Muscle layer of duodenum (tissue), 2 donors: ENCODE measurements around the gene BRI3.

ENCODE experiments used
- H3K27ac ChIP-seq: one replicate; pipeline ENCODE4 v1.7.0; 2013; ENCODE audit warnings: mild to moderate bottlenecking, low read length
- H3K27me3 ChIP-seq: one replicate; pipeline ENCODE4 v1.7.0; 2013; ENCODE audit warnings: low read depth, mild to moderate bottlenecking, control low read depth, low read length
- H3K36me3 ChIP-seq, 2 donors: one replicate each; pipeline ENCODE4 v1.7.0; 2013; ENCODE audit warnings: low read length in 2 of 2, control low read depth in 1 of 2, mild to moderate bottlenecking in 1 of 2; ENCODE audit not compliant: insufficient read depth in 2 of 2, control insufficient read depth in 1 of 2
- H3K4me1 ChIP-seq, 2 donors: one replicate each; pipeline ENCODE4 v1.7.0; 2013; ENCODE audit warnings: low read length in 2 of 2, mild to moderate bottlenecking in 2 of 2, control low read depth in 1 of 2, moderate library complexity in 1 of 2; ENCODE audit not compliant: insufficient read depth in 2 of 2, control insufficient read depth in 1 of 2
- H3K4me3 ChIP-seq, 2 donors: one replicate each; pipeline ENCODE4 v1.7.0; 2013; ENCODE audit warnings: low read length in 2 of 2, low read depth in 1 of 2, mild to moderate bottlenecking in 1 of 2
- H3K9me3 ChIP-seq, 2 donors: one replicate each; pipeline ENCODE4 v1.7.0; 2013; ENCODE audit warnings: low read length in 2 of 2, control low read depth in 1 of 2, mild to moderate bottlenecking in 1 of 2; ENCODE audit not compliant: control insufficient read depth in 1 of 2
- donor health status: healthy.

Gene BRI3

DNA sequence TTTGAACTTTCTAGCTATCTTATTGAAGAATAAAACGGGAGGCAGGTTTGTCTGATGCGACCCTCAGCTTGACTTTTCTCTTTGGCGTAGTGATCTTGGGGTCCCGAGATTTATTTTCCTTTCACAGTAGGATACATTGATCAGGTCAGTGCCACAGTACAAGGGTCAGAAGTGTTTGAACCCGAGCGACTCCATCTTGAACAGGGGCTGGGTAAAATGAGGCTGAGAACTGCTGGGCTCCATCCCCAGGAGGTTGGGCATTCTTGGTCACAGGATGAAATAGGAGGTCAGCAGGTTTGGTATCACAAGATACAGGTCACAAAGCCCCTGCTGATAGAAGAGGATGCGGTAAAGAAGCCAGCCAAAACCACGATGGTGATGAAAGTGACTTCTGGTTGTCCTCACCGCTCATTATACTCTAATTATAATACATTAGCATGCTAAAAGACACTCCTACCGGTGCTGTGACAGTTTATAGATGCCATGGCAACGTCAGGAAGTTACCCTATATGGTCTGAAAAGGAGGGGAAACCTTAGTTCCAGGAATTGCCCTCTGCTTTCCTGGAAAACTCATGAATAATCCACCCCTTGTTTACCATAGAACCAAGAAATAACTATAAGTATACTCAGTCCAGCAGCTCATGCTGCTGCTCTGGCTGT is 26.4 kb upstream of the BRI3 start:
- H3K9me3 ChIP-seq: no peaks in the 10 kb centered on the region
- H3K4me1 ChIP-seq: peaks cover 11 to 28% of the 10 kb centered on the region in 2 donors
- H3K27ac ChIP-seq: no peak overlapping the region
- H3K4me3 ChIP-seq: no peak overlapping the region
- H3K27me3 ChIP-seq: no peaks in the 10 kb centered on the region
- H3K36me3 ChIP-seq: peaks cover 0 to 13% of the 10 kb centered on the region in 2 donors

DNA sequence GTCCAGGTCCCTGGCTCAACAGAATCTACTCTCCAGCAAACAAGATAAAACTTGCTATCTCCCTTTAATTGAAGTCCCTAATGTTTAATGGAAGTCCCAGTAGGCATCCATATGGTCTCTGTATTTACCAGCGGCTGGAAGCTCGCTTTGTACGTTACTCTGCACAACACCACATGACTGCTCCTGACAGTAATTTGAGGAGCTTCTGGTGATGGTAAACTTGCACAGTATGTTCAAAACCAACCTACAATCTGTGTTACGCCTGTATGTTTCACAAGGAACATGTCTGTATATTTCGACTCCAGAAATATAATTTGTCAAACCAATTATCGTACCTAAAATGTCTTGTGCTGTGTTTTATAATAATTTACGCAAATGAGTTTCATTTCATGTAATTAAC is 25.1 kb upstream of the BRI3 start:
- Histone ChIP-seq H3K4me3 (no peak overlapping the region), H3K27ac (no peak overlapping the region), H3K36me3 (peaks cover 10 to 13% of the 10 kb centered on the region in 2 donors), H3K9me3 (no peaks in the 10 kb centered on the region), H3K4me1 (peaks cover 2 to 16% of the 10 kb centered on the region in 2 donors), H3K27me3 (no peaks in the 10 kb centered on the region)

DNA sequence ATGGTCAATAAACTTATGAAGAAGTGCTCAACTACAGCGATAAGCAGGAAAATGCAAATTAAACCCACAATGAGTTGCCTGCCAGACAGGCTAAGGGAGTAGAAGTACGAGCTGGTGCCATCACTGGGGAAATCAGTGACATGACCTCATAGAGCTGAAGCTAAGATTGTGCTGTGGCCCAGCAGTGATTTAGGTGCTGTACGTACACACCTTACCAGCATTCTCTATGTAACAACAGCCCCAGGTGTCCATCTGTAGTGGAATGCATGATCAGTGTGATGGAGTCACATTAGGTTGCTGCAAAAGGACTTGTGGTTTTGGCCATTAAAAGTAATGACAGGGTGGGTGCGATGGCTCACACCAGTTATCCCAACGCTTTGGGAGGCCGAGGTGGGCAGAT is 23.8 kb upstream of the BRI3 start:
- peaks cover 0 to 10% of the 10 kb centered on the region in 2 donors for H3K4me1 ChIP-seq
- peaks cover 10 to 13% of the 10 kb centered on the region in 2 donors for H3K36me3 ChIP-seq
- H3K9me3 ChIP-seq: no peaks in the 10 kb centered on the region
- H3K27ac ChIP-seq: no peak overlapping the region
- no peak overlapping the region for H3K4me3 ChIP-seq
- no peaks in the 10 kb centered on the region for H3K27me3 ChIP-seq

DNA sequence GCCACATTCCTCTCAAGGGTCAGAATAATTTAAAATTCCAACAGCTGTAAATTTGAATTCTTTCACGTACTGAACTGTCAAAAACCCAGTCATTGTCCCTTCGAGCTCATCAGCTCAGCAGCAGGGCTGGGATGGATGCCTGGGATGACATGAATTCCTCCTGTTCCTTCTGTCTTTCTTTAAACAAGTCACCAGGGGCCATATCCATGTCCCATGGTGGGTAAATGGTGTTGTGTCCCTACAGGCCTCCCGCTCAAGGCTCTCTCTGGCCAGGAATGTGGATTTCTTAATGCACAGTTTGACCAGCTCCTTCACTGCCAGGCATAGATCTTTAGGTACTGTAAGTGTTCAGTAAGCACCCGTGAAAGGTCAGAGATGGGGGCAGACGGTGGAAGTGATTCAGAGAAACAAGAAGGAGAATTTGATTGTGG is 15.6 kb upstream of the BRI3 start:
- no peak overlapping the region for H3K27ac ChIP-seq

DNA sequence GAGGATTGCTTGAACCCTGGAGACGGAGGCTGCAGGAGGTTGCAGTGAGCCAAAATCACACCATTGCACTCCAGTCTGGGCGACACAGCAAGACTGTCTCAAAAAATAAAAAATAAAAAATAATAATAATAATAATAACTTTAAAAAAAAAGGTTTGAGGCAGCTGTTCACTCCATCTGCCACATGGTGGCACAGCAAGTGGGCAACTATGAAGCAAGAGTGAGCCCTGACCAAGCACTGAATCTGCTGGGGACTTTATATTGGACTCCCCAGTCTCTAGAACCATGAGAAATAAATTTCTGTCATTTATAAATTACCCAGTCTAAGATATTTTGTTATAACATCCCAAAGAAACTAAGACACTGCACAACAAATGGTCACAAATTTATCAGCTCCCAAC is 14.6 kb upstream of the BRI3 start:
- Histone ChIP-seq H3K27ac (no peak overlapping the region), H3K4me3 (no peak overlapping the region), H3K27me3 (no peaks in the 10 kb centered on the region), H3K4me1 (no peaks in the 10 kb centered on the region), H3K36me3 (no peaks in the 10 kb centered on the region), H3K9me3 (no peaks in the 10 kb centered on the region)

More for the DNA sequence above, 15.6 kb upstream of the BRI3 start:
- no peaks in the 10 kb centered on the region for H3K27me3 ChIP-seq
- no peak overlapping the region for H3K4me3 ChIP-seq
- H3K4me1 ChIP-seq: no peaks in the 10 kb centered on the region
- H3K9me3 ChIP-seq: no peaks in the 10 kb centered on the region
- peaks cover 0 to 5% of the 10 kb centered on the region in 2 donors for H3K36me3 ChIP-seq

DNA sequence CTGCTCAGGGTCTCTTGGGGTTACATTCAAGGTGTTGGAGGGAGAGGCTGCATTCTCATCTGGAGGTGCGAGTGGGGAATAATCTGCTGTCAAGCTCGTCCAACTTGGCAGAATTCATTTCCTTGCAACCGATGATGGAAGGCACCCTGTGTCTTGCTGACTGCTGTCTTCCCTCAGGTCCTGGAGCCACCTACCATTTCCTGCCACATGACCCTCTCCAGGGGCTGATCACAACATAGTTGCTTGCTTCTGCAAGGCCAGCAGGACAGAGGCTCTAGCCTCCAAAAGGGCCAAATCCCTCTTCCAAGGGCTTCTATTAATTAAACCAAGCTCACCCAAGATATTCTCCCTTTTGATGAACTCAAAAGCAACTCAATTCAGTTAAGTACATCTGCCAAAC is 14.2 kb upstream of the BRI3 start:
- H3K27ac ChIP-seq: no peak overlapping the region
- H3K36me3 ChIP-seq: no peaks in the 10 kb centered on the region
- H3K4me3 ChIP-seq: no peak overlapping the region
- no peaks in the 10 kb centered on the region for H3K27me3 ChIP-seq
- no peaks in the 10 kb centered on the region for H3K4me1 ChIP-seq
- no peaks in the 10 kb centered on the region for H3K9me3 ChIP-seq

DNA sequence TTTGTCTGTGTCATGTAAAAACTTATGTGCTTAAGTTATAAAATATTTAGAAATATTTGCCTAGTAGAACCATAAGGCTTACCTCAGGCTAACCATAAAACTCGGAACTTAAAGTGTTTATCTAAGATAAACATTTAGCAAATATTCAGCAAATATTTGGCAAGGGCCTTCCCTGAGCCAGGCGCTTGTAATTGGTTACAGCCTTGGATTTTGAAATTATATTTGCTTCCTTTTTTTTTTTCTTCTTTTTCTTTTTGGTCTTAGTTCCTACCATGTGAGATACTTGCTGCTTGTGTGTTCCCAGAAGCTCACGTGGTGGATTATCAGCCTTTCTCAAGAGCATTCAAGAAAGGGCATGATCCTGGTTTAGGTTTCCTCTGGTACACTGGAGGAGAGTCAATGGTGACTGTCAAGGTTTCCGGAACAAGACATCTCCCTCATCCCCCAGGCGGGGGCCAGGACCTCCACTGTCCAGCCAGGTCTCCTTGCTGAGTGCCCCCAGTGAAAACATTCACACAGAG is 5.2 kb upstream of the BRI3 start:
- Histone ChIP-seq H3K27ac (peak overlapping the region; percentile 29), H3K27me3 (no peaks in the 10 kb centered on the region), H3K4me1 (peaks cover 7% of the 10 kb centered on the region in 2 donors), H3K9me3 (no peaks in the 10 kb centered on the region), H3K4me3 (no peak overlapping the region), H3K36me3 (no peaks in the 10 kb centered on the region)

DNA sequence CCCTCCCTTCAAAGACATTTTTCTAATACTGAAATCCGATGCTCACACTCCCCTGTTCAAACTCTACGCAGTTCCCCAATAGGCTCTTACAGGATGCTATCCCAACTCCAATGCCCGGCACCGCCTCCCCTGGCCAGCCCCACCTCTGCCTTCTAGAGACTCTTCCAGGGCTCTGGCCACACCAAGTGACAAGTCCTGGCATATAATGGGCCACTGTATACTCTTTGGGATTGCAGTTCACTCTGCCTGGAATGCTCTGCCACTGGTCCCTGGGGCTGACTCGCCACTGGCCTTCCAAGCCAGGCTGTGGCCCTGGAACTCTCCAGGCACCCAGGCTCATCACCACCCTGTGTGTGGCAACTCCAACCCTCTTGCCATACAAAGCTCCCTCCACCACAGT is 3.1 kb upstream of the BRI3 start:
- no peak overlapping the region for H3K27ac ChIP-seq
- H3K4me3 ChIP-seq: no peak overlapping the region
- no peaks in the 10 kb centered on the region for H3K9me3 ChIP-seq
- H3K4me1 ChIP-seq: peaks cover 7 to 17% of the 10 kb centered on the region in 2 donors
- no peaks in the 10 kb centered on the region for H3K36me3 ChIP-seq
- H3K27me3 ChIP-seq: no peaks in the 10 kb centered on the region

DNA sequence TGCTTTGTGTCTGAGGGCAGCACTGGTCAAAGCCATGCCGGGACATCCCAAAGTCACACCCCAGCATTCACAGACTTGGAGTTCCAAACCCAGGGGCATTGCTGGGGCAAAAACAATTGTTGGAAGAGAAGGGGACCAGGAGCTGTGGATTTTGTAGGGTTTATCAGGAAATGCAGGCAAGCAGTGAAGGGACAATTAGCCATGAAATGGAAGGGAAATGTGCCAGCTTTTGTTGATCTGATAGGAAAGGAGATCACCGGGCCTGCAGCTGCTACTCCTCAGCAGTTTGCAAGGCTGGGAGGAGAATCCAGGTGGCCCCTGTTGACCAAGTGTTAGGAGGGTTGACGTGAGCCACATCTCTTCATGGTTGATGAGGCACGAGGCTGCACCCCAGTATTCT is 2.5 kb upstream of the BRI3 start:
- no peak overlapping the region for H3K27ac ChIP-seq
- H3K4me1 ChIP-seq: peaks cover 7 to 22% of the 10 kb centered on the region in 2 donors
- H3K4me3 ChIP-seq: no peak overlapping the region
- no peaks in the 10 kb centered on the region for H3K36me3 ChIP-seq
- no peaks in the 10 kb centered on the region for H3K9me3 ChIP-seq
- H3K27me3 ChIP-seq: no peaks in the 10 kb centered on the region

DNA sequence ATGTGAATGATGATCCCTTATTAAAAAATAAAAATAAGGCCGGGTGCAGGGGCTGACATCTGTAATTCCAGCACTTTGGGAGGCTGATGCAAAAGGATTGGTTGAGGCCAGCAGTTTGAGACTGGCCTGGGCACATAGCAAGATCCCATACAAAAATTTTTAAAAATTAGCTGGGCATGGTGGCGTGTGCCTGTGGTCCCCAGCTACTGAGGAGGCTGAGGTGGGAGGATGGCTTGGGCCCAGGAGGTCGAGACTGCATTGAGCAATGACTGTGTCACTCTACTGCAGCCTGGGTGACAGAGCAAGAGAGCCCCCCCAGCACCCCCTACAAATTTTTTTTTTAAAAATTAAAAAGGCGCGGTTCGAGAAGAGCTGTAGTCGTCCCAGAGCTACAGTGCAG is 1.2 kb upstream of the BRI3 start:
- Histone ChIP-seq H3K4me3 (peak overlapping the region; percentile 70 to 84), H3K4me1 (peaks cover 18 to 35% of the 10 kb centered on the region in 2 donors), H3K9me3 (no peaks in the 10 kb centered on the region), H3K27me3 (no peaks in the 10 kb centered on the region), H3K36me3 (no peaks in the 10 kb centered on the region), H3K27ac (peak overlapping the region; percentile 94)

DNA sequence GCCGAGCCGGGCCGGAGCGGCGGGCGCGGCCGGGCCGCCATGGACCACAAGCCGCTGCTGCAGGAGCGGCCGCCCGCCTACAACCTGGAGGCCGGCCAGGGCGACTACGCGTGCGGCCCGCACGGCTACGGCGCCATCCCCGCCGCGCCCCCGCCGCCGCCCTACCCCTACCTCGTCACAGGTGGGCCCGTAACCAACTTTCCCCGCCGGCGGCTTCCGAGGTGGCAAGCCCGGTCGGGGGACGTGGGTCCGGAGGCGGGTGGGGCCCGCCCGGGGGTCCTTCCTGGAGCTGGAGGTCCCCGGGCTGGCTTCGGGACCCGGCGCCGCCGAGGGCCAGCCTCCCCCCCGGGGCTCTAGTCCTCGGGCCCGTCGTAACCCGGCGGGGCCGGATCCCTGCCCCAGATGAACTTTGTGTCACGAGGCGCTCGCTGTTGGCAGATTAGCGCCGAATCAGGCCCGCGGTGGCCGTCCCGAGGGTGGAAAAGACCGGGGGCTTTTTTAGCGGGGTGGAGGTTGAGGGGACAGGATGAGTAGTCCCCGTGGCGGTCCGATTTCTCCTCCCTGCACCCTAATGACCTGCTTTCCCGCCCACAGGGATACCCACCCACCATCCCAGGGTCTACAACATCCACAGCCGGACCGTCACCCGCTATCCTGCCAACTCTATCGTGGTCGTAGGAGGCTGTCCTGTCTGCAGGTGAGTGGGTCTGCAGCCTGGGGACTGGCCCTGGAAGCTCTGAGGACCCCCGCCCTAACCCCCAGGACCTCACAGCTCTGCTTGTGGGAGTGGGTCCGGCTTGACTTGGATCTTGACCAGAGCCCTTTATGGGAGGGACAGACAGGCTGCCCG is 496 bp downstream of the BRI3 start:
- H3K4me1 ChIP-seq: peaks cover 31 to 52% of the 10 kb centered on the region in 2 donors

More for the DNA sequence above, 496 bp downstream of the BRI3 start:
- peak overlapping the region; percentile 86 to 87 for H3K4me3 ChIP-seq
- peaks cover 3 to 7% of the 10 kb centered on the region in 2 donors for H3K36me3 ChIP-seq
- no peaks in the 10 kb centered on the region for H3K9me3 ChIP-seq
- H3K27ac ChIP-seq: peak overlapping the region; percentile 96
- H3K27me3 ChIP-seq: no peaks in the 10 kb centered on the region
